Measurements from ENCODE around the gene SOWAHC.
"Not testable (repeated sequence)": the region's sequence is repeated elsewhere in the genome, so short reads cannot be mapped to it uniquely, and the experiment has no call there.

The SOWAHC gene

GRCh38 chr2:109616184-109616583, 2.0 kb downstream of the SOWAHC start:
- no peak for DNase-seq

- no peak for DNase-seq
These were observed 5.0 kb downstream of the SOWAHC start for GRCh38 chr2:109619032-109619615.

GRCh38 chr2:109623297-109623696, 9.1 kb downstream of the SOWAHC start:
- no peak for DNase-seq

- no peak for DNase-seq
These were observed 9.8 kb downstream of the SOWAHC start for GRCh38 chr2:109623923-109624322.

GRCh38 chr2:109624339-109624738, 10.2 kb downstream of the SOWAHC start:
- DNase-seq = no peak

GRCh38 chr2:109628321-109628720, 14.2 kb downstream of the SOWAHC start:
- DNase-seq = not testable (repeated sequence)

- DNase-seq = no peak
These were observed 15.7 kb downstream of the SOWAHC start for GRCh38 chr2:109629867-109630266.

- no peak for DNase-seq
These were observed 16.6 kb downstream of the SOWAHC start for GRCh38 chr2:109630441-109631430.

GRCh38 chr2:109631741-109632140, 17.6 kb downstream of the SOWAHC start:
- DNase-seq = no peak

GRCh38 chr2:109632158-109632789, 18.1 kb downstream of the SOWAHC start:
- no peak for DNase-seq

- no peak for DNase-seq
These were observed 19.3 kb downstream of the SOWAHC start for GRCh38 chr2:109633284-109633961.

- DNase-seq = no peak
These were observed 21.5 kb downstream of the SOWAHC start for GRCh38 chr2:109635426-109636304.

GRCh38 chr2:109636317-109636716, 22.2 kb downstream of the SOWAHC start:
- DNase-seq = no peak

- DNase-seq = no peak
These were observed 23.8 kb downstream of the SOWAHC start for GRCh38 chr2:109637749-109638570.

GRCh38 chr2:109638795-109639194, 24.6 kb downstream of the SOWAHC start:
- no peak for DNase-seq

GRCh38 chr2:109640000-109640399, 25.8 kb downstream of the SOWAHC start:
- DNase-seq = not testable (repeated sequence)

- no peak for DNase-seq
These were observed 30.6 kb downstream of the SOWAHC start for GRCh38 chr2:109644571-109645275.

GRCh38 chr2:109645412-109646184, 31.4 kb downstream of the SOWAHC start:
- no peak for DNase-seq

- DNase-seq = no peak
These were observed 32.8 kb downstream of the SOWAHC start for GRCh38 chr2:109646961-109647360.

GRCh38 chr2:109647636-109648035, 33.5 kb downstream of the SOWAHC start:
- no peak for DNase-seq

Data from activated gamma-delta T cell treated with Interleukin-2 at 50 U/mL for 16 hours (primary cell).